Measurements from ENCODE around the gene RAI1. TPM values are rescaled to one million over a fixed set of nuclear protein-coding genes. Genes with fewer than 3 reads are reported as not detected.

Gene RAI1
- total and polyA plus RNA-seq, 2 of the 8 experiments (the other 6 are each of a cell fraction or from before 2014, with no cell fraction given): 0.39 to 1.2 TPM

GRCh38 chr17:17847726-17848125, 166.5 kb downstream of the RAI1 start:
- H3K4me2 ChIP-seq (ENCODE audit: insufficient read depth in 1 of 2, low read depth in 2 of 2, low read length in 2 of 2): no peak overlapping the region
- H3K14ac ChIP-seq (ENCODE audit: insufficient read length): no peak overlapping the region
- H3K4ac ChIP-seq (replicated peaks; ENCODE audit: insufficient read length, low read depth, low read length): peak overlapping the region; percentile 64
- H4K8ac ChIP-seq (ENCODE audit: extremely low read depth, insufficient read depth, low read length): no peak overlapping the region; the same call in 1 of the 2 replicates
- no peak overlapping the region for H3K56ac ChIP-seq (replicated peaks; ENCODE audit: insufficient read length, low read depth, low read length)
- H3K9me3 ChIP-seq (ENCODE audit: insufficient read depth in 2 of 2, low read depth in 1 of 2, low read length in 1 of 2): no peaks in the 10 kb centered on the region
- FAIRE-seq: no peak
- peak overlapping the region; percentile 24; the same call in 1 of the 2 replicates for H2BK5ac ChIP-seq (ENCODE audit: low read depth, low read length)
- H3K4me1 ChIP-seq (replicated peaks in 1 of 4; ENCODE audit: control insufficient read depth in 3 of 4, insufficient read depth in 4 of 4, low read length in 3 of 4): peaks cover 0 to 33% (median 21%) of the 10 kb centered on the region in 4 experiments; a peak in 6 of 7 replicates
- H4K91ac ChIP-seq (replicated peaks; ENCODE audit: insufficient read length, low read length): peak overlapping the region; percentile 46
- POLR2A ChIA-PET (ENCODE audit: partially characterized antibody): interaction anchor here (1.0 to 7.6 kb wide), 4 partner anchors 10 to 36 kb away, joined by 3 to 63 read pairs (median 24); partner anchors contain the start of gene SREBF1
- H3K27ac ChIP-seq (ENCODE audit: low read depth, low read length): no peak overlapping the region
- H3K79me1 ChIP-seq (ENCODE audit: low read depth, low read length): no peaks in the 10 kb centered on the region
- H2BK20ac ChIP-seq (ENCODE audit: low read length): no peak overlapping the region
- H2BK120ac ChIP-seq (replicated peaks; ENCODE audit: low read depth, low read length): no peak overlapping the region
- H2AK5ac ChIP-seq (ENCODE audit: low read depth, low read length): no peak overlapping the region
- 83% methylated on average over 4 of the region's 5 CpGs; no CpG with 5 or more reads in 1 of the 2 experiments for WGBS, 2 experiments (ENCODE audit: extremely low coverage in 1 of 2, insufficient coverage in 1 of 2, insufficient read length in 1 of 2, insufficient replicate concordance in 2 of 2, low coverage in 1 of 2, low lambda C conversion rate in 2 of 2, missing lambda C conversion rate in 1 of 2)
- no peak overlapping the region for H3K9ac ChIP-seq (replicated peaks in 1 of 4; ENCODE audit: extremely low read depth in 1 of 4, low read depth in 3 of 4, low read length in 3 of 4)
- H3K36me3 ChIP-seq (ENCODE audit: control insufficient read depth in 2 of 4, insufficient read depth in 4 of 4, low read length in 3 of 4): no peaks in the 10 kb centered on the region
- H2AFZ ChIP-seq (ENCODE audit: low read length): no peak overlapping the region
- no peak for DNase-seq (ENCODE audit: low read depth in 1 of 2, low spot score in 2 of 2)
- peak overlapping the region; percentile 89; the same call in 1 of the 2 replicates for H2BK15ac ChIP-seq (ENCODE audit: low read length)
- H3K27me3 ChIP-seq (replicated peaks in 1 of 4; ENCODE audit: control insufficient read depth in 3 of 4, extremely low read depth in 1 of 4, insufficient read depth in 3 of 4, low read length in 3 of 4): no peaks in the 10 kb centered on the region; a peak in 1 of 7 replicates
- peaks cover 0 to 1% of the 10 kb centered on the region in 2 experiments for H4K20me1 ChIP-seq (replicated peaks in 1 of 2; ENCODE audit: control insufficient read depth in 1 of 2, insufficient read depth in 2 of 2, low read length in 2 of 2)
- no peaks in the 10 kb centered on the region for H3K23me2 ChIP-seq (ENCODE audit: low read depth, low read length)
- H3K23ac ChIP-seq (ENCODE audit: insufficient read length): no peak overlapping the region
- no peaks in the 10 kb centered on the region for H3K79me2 ChIP-seq (ENCODE audit: control insufficient read depth in 1 of 2, insufficient read depth in 2 of 2, low read length in 2 of 2)
- peak overlapping the region; percentile 60; the same call in 1 of the 2 replicates for H3K18ac ChIP-seq (ENCODE audit: extremely low read depth, low read length)
- no peak overlapping the region for H4K5ac ChIP-seq (ENCODE audit: insufficient read length, low read depth, low read length)
- no peak overlapping the region for H3K4me3 ChIP-seq (ENCODE audit: extremely low read depth in 1 of 4, insufficient read depth in 2 of 4, low read depth in 3 of 4, low read length in 4 of 4)
- CTCF ChIA-PET (ENCODE audit: partially characterized antibody): interaction anchor here (1.0 to 5.9 kb wide), 13 partner anchors 9 to 119 kb away, joined by 3 to 44 read pairs (median 4); no protein-coding TSS in a partner anchor
- H2BK12ac ChIP-seq (ENCODE audit: low read depth, low read length): peak overlapping the region; percentile 84; the same call in 1 of the 2 replicates
- TF ChIP-seq SP1 (IDR thresholded peaks at IDR 0.05; ENCODE audit: low read depth, low read length) (no peak), SAP30 (IDR thresholded peaks at IDR 0.05; ENCODE audit: insufficient read depth, insufficient replicate concordance, low read length) (no peak), MAX (IDR thresholded peaks at IDR 0.05) (no peak), CEBPB (IDR thresholded peaks at IDR 0.05; ENCODE audit: low read depth, low read length) (no peak), SP4 (IDR thresholded peaks at IDR 0.05; ENCODE audit: low read length) (no peak), CHD2 (IDR thresholded peaks at IDR 0.05; ENCODE audit: low read length) (no peak), EP300 (IDR thresholded peaks at IDR 0.05; ENCODE audit: borderline replicate concordance in 1 of 2, low read depth in 2 of 2, low read length in 2 of 2) (no peak), POU5F1 (IDR thresholded peaks at IDR 0.05; ENCODE audit: low read depth, low read length) (no peak), GABPA (IDR thresholded peaks at IDR 0.05; ENCODE audit: borderline replicate concordance, insufficient read depth, low read length) (no peak), GTF2F1 (IDR thresholded peaks at IDR 0.05; ENCODE audit: borderline replicate concordance, low read depth, low read length) (no peak), SIN3A (conservative IDR thresholded peaks at IDR 0.05 in 1 of 2, IDR thresholded peaks at IDR 0.05 in 1 of 2; ENCODE audit: low read depth in 1 of 2, low read length in 2 of 2) (no peak), RNF2 (IDR thresholded peaks at IDR 0.05; ENCODE audit: borderline replicate concordance, low read depth, low read length, missing control alignments, poor library complexity, severe bottlenecking) (no peak), KDM5A (IDR thresholded peaks at IDR 0.05; ENCODE audit: low read length) (no peak)

Data from H1 (cell line).